Neural progenitor cell (in vitro differentiated cells): Measurements from ENCODE around the gene CCDC88B. TPM values are rescaled to one million over a fixed set of nuclear protein-coding genes. Genes with fewer than 3 reads are reported as not detected.
A peak's percentile ranks its signal among the peaks of the same experiment; 100 is the strongest.

Experiments used
- DNase-seq: peaks from one replicate; pipeline ENCODE4 v3.0.0-alpha.2; 2016; ENCODE audit warnings: low spot score
- H2AFZ ChIP-seq: fragments of 200-600 bp; sonication (generic); replicated peaks from 2 replicates; pipeline ENCODE4 v1.6.1; 2016; ENCODE audit warnings: antibody characterized with exemption
- H3F3A ChIP-seq: fragments of 200-600 bp; sonication (generic); 2 replicates; pipeline ENCODE4 v1.6.1; 2016; ENCODE audit warnings: antibody characterized with exemption, low read depth
- H3K27ac ChIP-seq: fragments of 200-600 bp; sonication (generic); 2 replicates; pipeline ENCODE4 v1.5.1; 2016; ENCODE audit warnings: mild to moderate bottlenecking
- H3K27me3 ChIP-seq: fragments of 200-600 bp; sonication (generic); 2 replicates; pipeline ENCODE4 v1.6.1; 2016; ENCODE audit warnings: mild to moderate bottlenecking, moderate library complexity
- H3K36me3 ChIP-seq: fragments of 200-600 bp; sonication (generic); 2 replicates; pipeline ENCODE4 v1.5.1; 2016
- H3K4me1 ChIP-seq: fragments of 200-600 bp; sonication (generic); 2 replicates; pipeline ENCODE4 v1.6.1; 2016; ENCODE audit warnings: mixed run types
- H3K4me2 ChIP-seq: fragments of 200-600 bp; sonication (generic); 2 replicates; pipeline ENCODE4 v1.6.1; 2016
- H3K4me3 ChIP-seq: fragments of 200-600 bp; sonication (generic); 2 replicates; pipeline ENCODE4 v1.5.1; 2016
- H3K79me2 ChIP-seq: fragments of 200-600 bp; sonication (generic); 2 replicates; pipeline ENCODE4 v1.6.1; 2016; ENCODE audit warnings: low read depth
- H3K9ac ChIP-seq: fragments of 200-600 bp; sonication (generic); 2 replicates; pipeline ENCODE4 v1.6.1; 2016
- H3K9me3 ChIP-seq: fragments of 200-600 bp; sonication (generic); 2 replicates; pipeline ENCODE4 v1.5.1; 2016; ENCODE audit warnings: low read depth
- H4K20me1 ChIP-seq: fragments of 200-600 bp; sonication (generic); 2 replicates; pipeline ENCODE4 v1.6.1; 2016; ENCODE audit warnings: low read depth
- H3K27ac Mint-ChIP-seq: 3 replicates; pipeline ENCODE4 v1.8.0; 2021; ENCODE audit warnings: mixed read lengths
- H3K27me3 Mint-ChIP-seq: 2 replicates; pipeline ENCODE4 v1.8.0; 2022; ENCODE audit warnings: low read depth, mild to moderate bottlenecking, inconsistent platforms, moderate library complexity, mixed read lengths; ENCODE audit not compliant: insufficient read depth
- H3K36me3 Mint-ChIP-seq: 3 replicates; pipeline ENCODE4 v1.8.0; 2021; ENCODE audit warnings: mixed read lengths
- H3K4me1 Mint-ChIP-seq: 3 replicates; pipeline ENCODE4 v1.8.0; 2021; ENCODE audit warnings: mixed read lengths
- H3K4me3 Mint-ChIP-seq: 3 replicates; pipeline ENCODE4 v1.8.0; 2021; ENCODE audit warnings: mild to moderate bottlenecking, moderate library complexity, mixed read lengths
- H3K9me3 Mint-ChIP-seq: 3 replicates; pipeline ENCODE4 v1.8.0; 2020; ENCODE audit warnings: mixed read lengths
- CTCF ChIP-seq: fragments of 200-600 bp; sonication (generic); IDR thresholded peaks from 2 replicates; pipeline ENCODE4 v1.5.1; 2017; ENCODE audit warnings: antibody characterized with exemption, mild to moderate bottlenecking
- EZH2 ChIP-seq: fragments of 200-600 bp; sonication (generic); IDR thresholded peaks from 2 replicates; pipeline ENCODE4 v1.6.1; 2017; ENCODE audit warnings: antibody characterized with exemption, mild to moderate bottlenecking, moderate library complexity
- EZH2phosphoT487 ChIP-seq: fragments of 200-600 bp; sonication (generic); IDR thresholded peaks from 2 replicates; pipeline ENCODE4 v1.6.1; 2017; ENCODE audit warnings: antibody characterized with exemption
- total RNA-seq: library from RNA; depleted of rRNA; stranded (reverse); fragments of >200 nt; gene quantifications from 2 replicates; pipeline ENCODE4 v1.2.3, GENCODE V29; 2015; ENCODE audit warnings: low replicate concordance

Gene CCDC88B
- total RNA-seq, 1 donor from 2014 or later: 0.62 TPM

DNA sequence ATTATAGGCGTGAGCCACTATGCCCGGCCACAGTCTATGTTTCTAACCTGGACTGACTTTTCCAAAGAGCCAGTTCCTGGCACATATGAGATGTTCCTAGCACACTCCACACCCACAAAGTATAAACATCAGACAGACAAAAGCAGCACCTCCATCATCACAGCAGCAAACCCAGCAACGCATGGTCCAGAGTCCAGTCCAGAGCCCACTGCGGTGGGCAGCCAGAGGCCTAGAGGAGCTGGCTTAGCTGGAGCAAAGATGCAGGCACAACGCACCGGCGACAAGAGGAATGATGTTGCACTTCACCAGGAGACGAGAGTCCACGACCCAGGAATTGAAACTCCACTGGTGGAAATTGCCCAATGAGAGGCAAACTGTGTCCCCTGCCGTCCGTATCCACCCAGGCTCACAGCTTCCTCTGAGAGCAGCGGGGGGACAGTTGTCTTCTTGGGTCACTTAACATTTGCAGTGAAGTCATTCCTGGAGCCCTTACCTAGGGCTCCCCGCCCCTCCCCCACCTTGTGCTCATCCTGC is 55.6 kb downstream of the CCDC88B start:
- H3K27ac ChIP-seq: no peak overlapping the region
- Mint-ChIP-seq H3K27me3 (peaks cover 15% of the 10 kb centered on the region), H3K4me1 (peaks cover 26% of the 10 kb centered on the region), H3K36me3 (no peaks in the 10 kb centered on the region), H3K9me3 (peaks cover 2% of the 10 kb centered on the region), H3K27ac (peak overlapping the region; percentile 42), H3K4me3 (peak overlapping the region; percentile 69)
- H4K20me1 ChIP-seq: no peaks in the 10 kb centered on the region
- TF ChIP-seq EZH2phosphoT487: no peak
- TF ChIP-seq EZH2: no peak
- TF ChIP-seq CTCF: no peak
- no peak overlapping the region for H3K4me3 ChIP-seq
- DNase-seq: no peak
- no peaks in the 10 kb centered on the region for H3K27me3 ChIP-seq
- peaks cover 12% of the 10 kb centered on the region for H3F3A ChIP-seq
- no peak overlapping the region for H3K9ac ChIP-seq
- H3K4me1 ChIP-seq: peaks cover 12% of the 10 kb centered on the region
- no peaks in the 10 kb centered on the region for H3K79me2 ChIP-seq
- peak overlapping the region; percentile 91 for H2AFZ ChIP-seq
- no peaks in the 10 kb centered on the region for H3K9me3 ChIP-seq
- peak overlapping the region; percentile 58 for H3K4me2 ChIP-seq
- H3K36me3 ChIP-seq: no peaks in the 10 kb centered on the region

DNA sequence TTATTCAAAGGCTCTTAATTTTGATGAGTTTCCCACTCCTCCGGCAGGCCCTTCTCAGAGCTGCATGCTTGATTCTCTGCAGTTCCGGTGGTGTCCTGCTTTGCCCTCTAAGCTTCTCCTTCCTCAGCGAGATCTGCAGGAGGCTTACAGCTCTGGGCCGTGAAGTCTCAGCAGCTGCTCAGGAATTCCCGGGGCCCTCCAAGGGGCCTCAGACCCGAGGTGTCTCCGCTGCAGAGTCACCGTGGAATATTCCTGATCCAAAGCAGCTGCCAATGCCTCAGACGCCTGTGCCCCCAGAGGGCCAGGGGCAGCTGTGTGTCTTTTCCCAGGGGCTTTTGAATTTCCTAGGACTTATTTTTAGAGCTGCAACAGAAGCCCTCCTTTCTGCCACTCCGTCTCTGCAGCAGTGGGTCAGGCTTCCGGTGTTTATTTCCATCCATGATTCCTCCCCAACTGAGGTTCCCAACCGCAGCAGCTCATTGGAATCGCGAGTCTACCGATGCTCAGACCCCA is 56.1 kb downstream of the CCDC88B start:
- Histone ChIP-seq H3K9me3 (no peaks in the 10 kb centered on the region), H3K79me2 (no peaks in the 10 kb centered on the region), H2AFZ (peak overlapping the region; percentile 91), H4K20me1 (no peaks in the 10 kb centered on the region), H3K4me3 (peak overlapping the region; percentile 6), H3K27ac (peak overlapping the region; percentile 50), H3K36me3 (no peaks in the 10 kb centered on the region), H3K9ac (no peak overlapping the region), H3K4me2 (peak overlapping the region; percentile 58), H3F3A (peaks cover 12% of the 10 kb centered on the region), H3K27me3 (no peaks in the 10 kb centered on the region), H3K4me1 (peaks cover 12% of the 10 kb centered on the region)
- Mint-ChIP-seq H3K27me3 (peaks cover 12% of the 10 kb centered on the region), H3K9me3 (peaks cover 2% of the 10 kb centered on the region), H3K36me3 (no peaks in the 10 kb centered on the region), H3K27ac (peak overlapping the region; percentile 90), H3K4me1 (peaks cover 26% of the 10 kb centered on the region), H3K4me3 (peak overlapping the region; percentile 22)
- no peak for TF ChIP-seq EZH2phosphoT487
- DNase-seq: peak; percentile 54

DNA sequence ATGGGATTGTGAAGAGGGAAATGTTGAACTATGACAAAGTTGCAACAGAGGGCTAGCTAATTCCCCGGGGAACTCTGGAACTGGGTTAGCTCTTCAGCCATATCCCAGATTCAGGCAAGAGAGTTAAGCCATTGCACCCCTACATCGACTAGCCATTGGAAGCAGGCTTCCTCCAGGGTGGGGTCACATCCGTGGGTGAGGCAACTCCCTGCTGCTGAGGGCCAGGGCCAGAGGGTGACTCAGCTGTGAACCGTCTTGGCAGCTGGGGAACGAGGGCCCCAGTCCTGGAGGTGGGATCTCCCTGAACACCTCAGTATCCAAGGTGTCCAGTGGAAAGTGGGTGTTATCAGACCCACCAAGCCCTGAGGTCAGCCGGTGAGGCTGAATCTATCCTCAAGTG is 60.1 kb downstream of the CCDC88B start:
- no peak overlapping the region for H3K4me2 ChIP-seq
- no peaks in the 10 kb centered on the region for H3K36me3 ChIP-seq
- Mint-ChIP-seq H3K4me3 (no peak overlapping the region), H3K4me1 (peaks cover 37% of the 10 kb centered on the region), H3K27me3 (peaks cover 12% of the 10 kb centered on the region), H3K36me3 (no peaks in the 10 kb centered on the region), H3K9me3 (peaks cover 16% of the 10 kb centered on the region), H3K27ac (no peak overlapping the region)
- H3K27me3 ChIP-seq: no peaks in the 10 kb centered on the region
- H3K79me2 ChIP-seq: no peaks in the 10 kb centered on the region
- no peak overlapping the region for H3K4me3 ChIP-seq
- TF ChIP-seq EZH2 (no peak), CTCF (no peak), EZH2phosphoT487 (no peak)
- peaks cover 16% of the 10 kb centered on the region for H3K4me1 ChIP-seq
- peaks cover 13% of the 10 kb centered on the region for H3F3A ChIP-seq
- no peaks in the 10 kb centered on the region for H3K9me3 ChIP-seq
- H3K27ac ChIP-seq: no peak overlapping the region
- H4K20me1 ChIP-seq: no peaks in the 10 kb centered on the region
- no peak overlapping the region for H2AFZ ChIP-seq
- no peak for DNase-seq
- no peak overlapping the region for H3K9ac ChIP-seq

- Histone ChIP-seq H3K9ac (no peak overlapping the region), H3K4me2 (no peak overlapping the region), H4K20me1 (no peaks in the 10 kb centered on the region), H3K4me3 (no peak overlapping the region), H2AFZ (no peak overlapping the region), H3K27me3 (no peaks in the 10 kb centered on the region), H3F3A (peaks cover 15% of the 10 kb centered on the region), H3K27ac (no peak overlapping the region), H3K36me3 (no peaks in the 10 kb centered on the region), H3K4me1 (peaks cover 18% of the 10 kb centered on the region), H3K9me3 (no peaks in the 10 kb centered on the region), H3K79me2 (no peaks in the 10 kb centered on the region)
- no peak overlapping the region for H3K4me3 Mint-ChIP-seq
- TF ChIP-seq EZH2 (no peak), CTCF (no peak)
- peaks cover 38% of the 10 kb centered on the region for H3K4me1 Mint-ChIP-seq
- peaks cover 12% of the 10 kb centered on the region for H3K27me3 Mint-ChIP-seq
- no peaks in the 10 kb centered on the region for H3K36me3 Mint-ChIP-seq
- no peak overlapping the region for H3K27ac Mint-ChIP-seq
- H3K9me3 Mint-ChIP-seq: peaks cover 16% of the 10 kb centered on the region
- no peak for DNase-seq
Observed at GRCh38 chr11:64400667-64401066, 60.7 kb downstream of the CCDC88B start.
